HL-60 (cell line): ENCODE measurements around the gene DNAJB12.
"Not testable (repeated sequence)": the region's sequence is repeated elsewhere in the genome, so short reads cannot be mapped to it uniquely, and the experiment has no call there.

Source experiments
- DNase-seq, 2 experiments: peaks; one replicate each; pipeline ENCODE4 v3.0.0-alpha.2; 2010 to 2020; ENCODE audit warnings: low read depth in 1 of 2, low spot score in 1 of 2
- H3K27ac ChIP-seq: fragments of 250-450 bp; sonication (Bioruptor Pico); replicated peaks from 2 replicates; pipeline ENCODE4 v1.5.1; 2020; ENCODE audit warnings: mild to moderate bottlenecking, moderate library complexity
- H3K27me3 ChIP-seq: fragments of 250-450 bp; sonication (Bioruptor Pico); 2 replicates; pipeline ENCODE4 v1.5.1; 2021; ENCODE audit warnings: mild to moderate bottlenecking, moderate library complexity; ENCODE audit not compliant: insufficient read depth, poor library complexity, severe bottlenecking
- H3K4me3 ChIP-seq: replicated peaks from 2 replicates; pipeline ENCODE4 v1.5.1; 2011; ENCODE audit warnings: mild to moderate bottlenecking, control low read depth, low read length; ENCODE audit not compliant: insufficient read depth
- CTCF ChIP-seq: IDR thresholded peaks from one replicate; pipeline ENCODE4 v1.5.1; 2011; ENCODE audit warnings: low read length, control low read depth, inconsistent platforms; ENCODE audit not compliant: insufficient read depth
- GABPA ChIP-seq: IDR thresholded peaks from 2 replicates; pipeline ENCODE4 v1.6.1; 2012; ENCODE audit warnings: low read depth
- POLR2AphosphoS5 ChIP-seq: IDR thresholded peaks from 2 replicates; pipeline ENCODE4 v1.6.1; 2012; ENCODE audit warnings: low read depth
- REST ChIP-seq: IDR thresholded peaks from 2 replicates; pipeline ENCODE4 v1.6.1; 2012; ENCODE audit warnings: low read depth; ENCODE audit not compliant: insufficient replicate concordance
- SPI1 ChIP-seq: IDR thresholded peaks from 2 replicates; pipeline ENCODE4 v1.6.1; 2012; ENCODE audit warnings: low read depth, mild to moderate bottlenecking, borderline replicate concordance

The DNAJB12 gene

GRCh38 chr10:72328829-72329204, 25.9 kb downstream of the DNAJB12 start:
- no peaks in the 10 kb centered on the region for H3K27me3 ChIP-seq
- DNase-seq: peak in 1 of 2 experiments; percentile 69
- TF ChIP-seq POLR2AphosphoS5 (no peak), CTCF (no peak), SPI1 (peak; percentile 27; the same call in 1 of the 2 replicates), GABPA (no peak)
- H3K4me3 ChIP-seq: no peak overlapping the region
- H3K27ac ChIP-seq: peak overlapping the region; percentile 90

GRCh38 chr10:72328045-72328828, 26.5 kb downstream of the DNAJB12 start:
- H3K4me3 ChIP-seq: no peak overlapping the region
- peak in 1 of 2 experiments; percentile 60 for DNase-seq
- H3K27ac ChIP-seq: peak overlapping the region; percentile 90
- no peak for TF ChIP-seq CTCF
- H3K27me3 ChIP-seq: no peaks in the 10 kb centered on the region

- not testable (repeated sequence) for DNase-seq, H3K4me3 ChIP-seq, H3K27ac ChIP-seq, H3K27me3 ChIP-seq
Observed at GRCh38 chr10:72326665-72327603, 27.8 kb downstream of the DNAJB12 start.

- H3K27me3 ChIP-seq, H3K4me3 ChIP-seq, H3K27ac ChIP-seq, DNase-seq: not testable (repeated sequence)
Observed at GRCh38 chr10:72325243-72326175, 29.2 kb downstream of the DNAJB12 start.

GRCh38 chr10:72323771-72324191, 30.9 kb downstream of the DNAJB12 start:
- Histone ChIP-seq H3K4me3 (no peak overlapping the region), H3K27ac (peak overlapping the region; percentile 96), H3K27me3 (no peaks in the 10 kb centered on the region)
- TF ChIP-seq POLR2AphosphoS5: no peak
- TF ChIP-seq SPI1: peak; percentile 93
- TF ChIP-seq REST: no peak
- no peak for TF ChIP-seq GABPA
- DNase-seq: peak in 1 of 2 experiments; percentile 78
